GM19023 (cell line): Measurements from ENCODE around the gene SMIM31.

ENCODE experiments used
- ATAC-seq: cut with Tn5 transposase; IDR thresholded peaks from one replicate; pipeline ENCODE4 v1.9.1; 2021; ENCODE audit warnings: mild to moderate bottlenecking, moderate library complexity; ENCODE audit not compliant: unreplicated experiment

SMIM31 gene

GRCh38 chr4:164783976-164784375, 30.0 kb downstream of the SMIM31 start:
- ATAC-seq: no peak

DNA sequence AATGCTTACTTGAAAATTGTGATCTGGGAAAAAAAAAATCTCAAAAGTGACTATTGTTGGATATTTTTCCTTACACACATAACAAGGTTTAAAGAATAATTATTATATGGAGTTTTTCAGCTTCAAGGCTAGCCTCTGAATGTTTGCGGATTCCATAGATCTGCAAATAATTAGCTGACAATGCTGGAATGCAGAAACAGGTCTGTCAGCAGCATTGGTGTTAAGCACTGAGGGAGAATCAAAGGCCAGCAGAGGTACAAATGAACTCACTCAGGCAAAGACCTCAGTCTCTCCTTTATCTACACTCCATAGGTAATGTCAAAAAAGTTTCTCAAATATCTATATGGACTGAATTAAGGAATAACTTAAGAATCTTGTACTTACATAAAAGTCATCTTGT, 35.1 kb downstream of the SMIM31 start:
- no peak for ATAC-seq

DNA sequence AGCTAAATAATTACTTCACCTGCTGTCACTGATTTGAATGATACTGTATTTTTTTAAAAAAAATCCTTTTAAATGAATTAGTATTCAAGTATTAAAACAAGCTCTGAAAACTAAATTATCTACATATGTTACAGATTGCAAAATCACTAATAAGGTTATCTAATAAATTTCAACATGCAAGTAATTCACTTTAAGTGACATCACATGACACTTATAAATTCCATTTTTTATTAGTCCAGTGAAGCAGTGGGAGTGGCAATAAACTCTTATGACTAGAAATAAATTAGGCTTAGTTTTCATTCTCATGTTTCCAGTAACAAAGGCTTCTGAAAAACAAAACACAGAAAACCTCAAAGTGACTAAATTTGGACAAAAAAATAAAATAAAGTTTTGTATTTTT, 36.3 kb downstream of the SMIM31 start:
- no peak for ATAC-seq

DNA sequence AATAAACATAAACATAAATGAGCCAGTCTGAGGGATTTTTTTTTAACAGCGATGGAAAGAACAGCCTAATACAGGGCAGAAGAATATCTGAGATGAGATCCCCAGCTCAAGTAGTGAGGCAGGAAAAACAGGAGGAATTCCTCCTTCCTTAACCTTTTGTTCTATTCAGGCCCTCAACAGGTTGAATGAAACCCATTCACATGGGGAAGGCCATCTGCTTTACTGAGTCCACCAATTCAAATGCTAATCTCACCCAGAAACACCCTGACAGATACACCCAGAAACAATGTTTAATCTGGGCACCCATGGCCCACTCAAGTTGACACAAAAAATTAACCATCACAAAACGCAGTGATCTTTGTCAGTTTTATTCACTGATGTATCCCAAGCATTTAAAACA, 45.5 kb downstream of the SMIM31 start:
- ATAC-seq: no peak

DNA sequence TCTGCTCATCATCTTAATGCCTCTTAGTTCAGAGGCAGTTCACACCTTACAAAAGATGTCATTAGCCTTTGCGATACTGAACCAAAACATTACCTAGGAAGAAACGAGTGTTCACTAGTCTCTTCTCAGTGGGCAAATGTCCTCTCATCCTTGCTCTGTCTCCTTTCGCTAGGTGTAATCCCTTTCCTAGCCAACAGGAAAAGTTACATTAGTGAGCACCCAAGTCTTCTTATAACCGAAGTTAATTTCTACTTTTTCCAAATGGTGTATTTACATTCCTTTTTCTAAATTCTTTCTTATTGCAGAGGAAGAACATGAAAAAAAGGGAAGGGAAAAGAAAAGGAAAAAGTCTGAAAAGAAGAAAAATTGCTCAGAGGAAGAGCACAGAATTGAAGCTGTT, 46.9 kb downstream of the SMIM31 start:
- no peak for ATAC-seq

DNA sequence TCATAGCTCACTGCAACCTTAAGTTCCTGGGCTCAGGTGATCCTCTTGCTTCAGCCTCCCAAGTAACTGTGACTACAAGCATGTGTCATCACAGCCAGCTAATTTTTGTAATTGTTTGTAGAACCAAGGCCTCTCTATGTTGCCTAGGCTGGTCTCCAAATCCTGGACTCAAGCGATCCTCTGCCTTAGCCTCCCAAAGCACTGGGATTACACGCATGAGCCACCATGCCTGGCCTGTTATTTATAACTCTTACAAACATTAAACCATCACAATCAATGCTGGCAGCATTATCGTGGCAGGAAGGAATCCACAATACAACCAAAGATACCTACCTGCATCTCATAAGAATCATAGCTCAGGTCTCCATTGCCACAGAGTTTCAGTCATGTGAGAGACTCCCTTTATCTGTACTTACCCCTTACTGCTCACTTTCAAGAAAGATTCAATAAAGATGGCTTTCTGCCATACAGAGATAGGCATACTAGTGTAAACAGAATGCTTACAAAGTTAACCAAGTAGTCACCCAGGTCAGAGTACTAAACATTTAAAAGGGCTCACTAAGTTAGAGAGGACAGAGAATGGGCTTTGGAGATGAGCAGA, 48.5 kb downstream of the SMIM31 start:
- no peak for ATAC-seq

GRCh38 chr4:164803702-164804101, 49.8 kb downstream of the SMIM31 start:
- ATAC-seq: no peak

DNA sequence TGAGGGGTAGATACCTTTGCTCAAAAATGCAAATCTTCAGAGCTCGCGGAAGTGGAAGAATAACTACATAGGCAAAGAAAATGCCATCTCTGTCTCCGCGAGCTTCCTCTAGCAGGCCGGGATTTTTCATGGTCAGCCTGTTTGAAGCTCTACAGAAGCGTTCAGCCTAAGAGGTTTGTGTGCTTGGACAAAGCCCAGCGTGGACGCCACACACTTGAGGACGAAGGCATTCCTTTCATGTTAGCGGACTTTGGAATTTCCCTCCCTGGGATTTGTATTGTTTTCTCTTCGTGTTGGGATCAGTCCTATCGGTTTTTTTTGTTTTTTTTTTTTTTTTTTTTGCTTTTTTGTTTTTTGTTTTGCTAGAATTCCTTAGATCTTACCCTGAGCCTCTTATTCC, 53.7 kb downstream of the SMIM31 start:
- ATAC-seq: no peak

DNA sequence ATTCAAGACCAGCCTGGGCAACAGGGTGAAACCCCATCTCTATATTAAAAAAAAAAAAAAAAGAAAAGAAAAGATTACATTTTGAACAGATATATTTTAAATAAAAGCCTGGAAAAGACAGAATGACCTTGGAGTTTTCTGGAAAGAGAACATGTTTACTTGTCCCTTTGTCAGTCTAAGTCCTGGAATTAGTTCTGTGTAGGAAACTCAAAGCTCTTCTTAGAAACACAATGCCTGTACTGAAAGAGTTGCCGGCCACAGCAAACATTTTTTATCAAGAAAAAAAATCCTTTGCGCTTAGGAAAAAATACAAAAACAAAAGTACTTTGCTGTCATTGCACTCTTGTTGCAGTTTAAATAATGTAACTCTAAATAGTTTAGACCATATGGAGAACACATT, 59.6 kb downstream of the SMIM31 start:
- no peak for ATAC-seq

GRCh38 chr4:164815711-164816110, 61.8 kb downstream of the SMIM31 start:
- no peak for ATAC-seq

- no peak for ATAC-seq
Measured at GRCh38 chr4:164819366-164819765, 65.4 kb downstream of the SMIM31 start.

DNA sequence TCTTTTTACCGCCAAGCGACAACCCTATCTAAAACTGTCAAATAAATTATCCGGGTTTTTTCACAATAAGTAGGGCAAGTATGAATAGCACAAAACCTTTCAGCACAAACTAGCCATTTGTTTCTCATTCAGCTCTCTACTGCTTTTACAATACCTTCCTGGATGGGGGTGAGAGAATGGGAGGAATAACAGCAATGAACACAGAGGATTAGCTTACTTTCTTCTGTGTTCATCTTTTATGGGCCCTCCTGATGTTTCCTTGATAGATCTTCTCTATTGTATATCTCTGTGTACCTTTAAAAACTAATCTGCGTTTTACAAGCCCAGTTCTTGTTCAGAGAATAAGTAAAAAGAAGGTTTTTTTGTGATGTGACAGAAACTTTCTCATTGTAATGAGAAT, 67.8 kb downstream of the SMIM31 start:
- no peak for ATAC-seq

GRCh38 chr4:164824581-164824980, 70.7 kb downstream of the SMIM31 start:
- ATAC-seq: no peak

- ATAC-seq: no peak
Measured at GRCh38 chr4:164828955-164829354, 75.0 kb downstream of the SMIM31 start.

GRCh38 chr4:164846566-164846965, 92.6 kb downstream of the SMIM31 start:
- ATAC-seq: no peak

GRCh38 chr4:164847016-164847415, 93.1 kb downstream of the SMIM31 start:
- ATAC-seq: no peak

GRCh38 chr4:164847967-164848649, 94.2 kb downstream of the SMIM31 start:
- ATAC-seq: no peak
